WTC11 (cell line): ENCODE measurements around the gene TMEM119.

Source experiments
- CBFB ChIP-seq: sonication (generic); formaldehyde crosslinking; IDR thresholded peaks from 2 replicates; pipeline ENCODE4 v1.8.1; 2022; ENCODE audit warnings: mild to moderate bottlenecking, low read depth, missing genetic modification reagents
- CREB1 ChIP-seq: sonication (generic); formaldehyde crosslinking; IDR thresholded peaks from 2 replicates; pipeline ENCODE4 v1.8.0; 2023; ENCODE audit warnings: mild to moderate bottlenecking, missing genetic modification reagents
- ELF4 ChIP-seq: sonication (generic); formaldehyde crosslinking; IDR thresholded peaks from 2 replicates; pipeline ENCODE4 v1.8.1; 2022; ENCODE audit warnings: low read depth, mild to moderate bottlenecking, moderate library complexity, missing genetic modification reagents
- ESRRA ChIP-seq: sonication (generic); formaldehyde crosslinking; IDR thresholded peaks from 2 replicates; pipeline ENCODE4 v1.8.1; 2022; ENCODE audit warnings: mild to moderate bottlenecking, missing genetic modification reagents, borderline replicate concordance
- FOXK1 ChIP-seq: sonication (generic); formaldehyde crosslinking; IDR thresholded peaks from 2 replicates; pipeline ENCODE4 v1.8.0; 2022; ENCODE audit warnings: mild to moderate bottlenecking, moderate library complexity, missing genetic modification reagents
- NR1H2 ChIP-seq: sonication (generic); formaldehyde crosslinking; IDR thresholded peaks from 2 replicates; pipeline ENCODE4 v1.9.0; 2021; ENCODE audit warnings: mild to moderate bottlenecking, moderate library complexity, missing genetic modification reagents
- NR2C2 ChIP-seq: sonication (generic); formaldehyde crosslinking; IDR thresholded peaks from 2 replicates; pipeline ENCODE4 v1.8.0; 2022; ENCODE audit warnings: mild to moderate bottlenecking, missing genetic modification reagents
- NR3C1 ChIP-seq: sonication (generic); formaldehyde crosslinking; conservative IDR thresholded peaks from 2 replicates; pipeline ENCODE4 v1.8.1; 2023; ENCODE audit warnings: low read depth, mild to moderate bottlenecking, missing genetic modification reagents
- TEAD4 ChIP-seq: sonication (generic); formaldehyde crosslinking; IDR thresholded peaks from 2 replicates; pipeline ENCODE4 v1.8.0; 2022; ENCODE audit warnings: mild to moderate bottlenecking, missing genetic modification reagents
- TF ChIP-seq, protein P1 (sequence below): sonication (generic); formaldehyde crosslinking; IDR thresholded peaks from 2 replicates; pipeline ENCODE4 v1.8.1; 2023; ENCODE audit warnings: mild to moderate bottlenecking, missing genetic modification reagents, moderate library complexity
- TF ChIP-seq, protein P2 (sequence below): sonication (generic); formaldehyde crosslinking; IDR thresholded peaks from 2 replicates; pipeline ENCODE4 v1.8.0; 2022; ENCODE audit warnings: mild to moderate bottlenecking, missing genetic modification reagents
- TF ChIP-seq, protein P3 (sequence below): sonication (generic); formaldehyde crosslinking; IDR thresholded peaks from 2 replicates; pipeline ENCODE4 v1.8.0; 2022; ENCODE audit warnings: mild to moderate bottlenecking, missing genetic modification reagents
- TF ChIP-seq, protein P4 (sequence below): fragments of 200-600 bp; IDR thresholded peaks from 2 replicates; pipeline ENCODE4 v1.8.0; 2022; ENCODE audit warnings: antibody characterized with exemption
- TF ChIP-seq, protein P5 (sequence below): fragments of 250-450 bp; sonication (Bioruptor Pico); IDR thresholded peaks from 2 replicates; pipeline ENCODE4 v1.9.0; 2021; ENCODE audit warnings: mild to moderate bottlenecking, borderline replicate concordance

DNA sequence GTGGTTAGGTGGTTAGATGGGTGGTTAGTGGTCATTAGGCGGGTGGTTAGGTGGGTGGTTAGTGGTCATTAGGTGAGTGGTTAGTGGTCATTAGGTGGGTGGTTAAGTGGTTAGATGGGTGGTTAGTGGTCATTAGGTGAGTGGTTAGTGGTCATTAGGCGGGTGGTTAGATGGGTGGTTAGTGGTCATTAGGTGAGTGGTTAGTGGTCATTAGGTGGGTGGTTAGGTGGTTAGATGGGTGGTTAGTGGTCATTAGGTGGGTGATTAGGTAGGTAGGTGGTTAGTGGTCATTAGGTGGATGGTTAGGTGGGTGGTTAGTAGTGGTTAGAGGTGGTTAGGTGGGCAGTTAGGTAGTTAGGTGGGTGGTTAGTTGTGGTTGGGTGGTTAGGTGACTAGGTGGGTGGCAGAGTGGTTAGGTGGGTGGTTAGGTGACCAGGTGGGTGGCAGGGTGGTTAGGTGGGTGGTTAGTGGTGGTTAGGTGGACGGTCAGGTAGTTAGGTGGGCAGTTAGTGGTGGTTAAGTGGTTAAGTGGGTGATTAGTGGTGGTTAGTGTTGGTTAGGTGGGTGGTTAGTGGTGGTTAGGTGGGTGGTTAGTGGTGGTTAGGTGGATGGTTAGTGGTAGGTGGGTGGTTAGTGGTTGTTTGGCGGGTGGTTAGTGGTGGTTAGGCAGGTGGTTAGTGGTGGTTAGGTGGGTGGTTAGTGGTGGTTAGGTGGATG, 8.0 kb upstream of the TMEM119 start:
- TF ChIP-seq, protein P1, sequence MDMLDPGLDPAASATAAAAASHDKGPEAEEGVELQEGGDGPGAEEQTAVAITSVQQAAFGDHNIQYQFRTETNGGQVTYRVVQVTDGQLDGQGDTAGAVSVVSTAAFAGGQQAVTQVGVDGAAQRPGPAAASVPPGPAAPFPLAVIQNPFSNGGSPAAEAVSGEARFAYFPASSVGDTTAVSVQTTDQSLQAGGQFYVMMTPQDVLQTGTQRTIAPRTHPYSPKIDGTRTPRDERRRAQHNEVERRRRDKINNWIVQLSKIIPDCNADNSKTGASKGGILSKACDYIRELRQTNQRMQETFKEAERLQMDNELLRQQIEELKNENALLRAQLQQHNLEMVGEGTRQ (CRISPR knock-in tag): no peak
- no peak for TF ChIP-seq ELF4
- TF ChIP-seq, protein P2, sequence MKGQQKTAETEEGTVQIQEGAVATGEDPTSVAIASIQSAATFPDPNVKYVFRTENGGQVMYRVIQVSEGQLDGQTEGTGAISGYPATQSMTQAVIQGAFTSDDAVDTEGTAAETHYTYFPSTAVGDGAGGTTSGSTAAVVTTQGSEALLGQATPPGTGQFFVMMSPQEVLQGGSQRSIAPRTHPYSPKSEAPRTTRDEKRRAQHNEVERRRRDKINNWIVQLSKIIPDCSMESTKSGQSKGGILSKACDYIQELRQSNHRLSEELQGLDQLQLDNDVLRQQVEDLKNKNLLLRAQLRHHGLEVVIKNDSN (CRISPR knock-in tag): no peak
- no peak for TF ChIP-seq CBFB (CRISPR knock-in tag)
- TF ChIP-seq TEAD4 (CRISPR knock-in tag): no peak
- TF ChIP-seq, protein P3, sequence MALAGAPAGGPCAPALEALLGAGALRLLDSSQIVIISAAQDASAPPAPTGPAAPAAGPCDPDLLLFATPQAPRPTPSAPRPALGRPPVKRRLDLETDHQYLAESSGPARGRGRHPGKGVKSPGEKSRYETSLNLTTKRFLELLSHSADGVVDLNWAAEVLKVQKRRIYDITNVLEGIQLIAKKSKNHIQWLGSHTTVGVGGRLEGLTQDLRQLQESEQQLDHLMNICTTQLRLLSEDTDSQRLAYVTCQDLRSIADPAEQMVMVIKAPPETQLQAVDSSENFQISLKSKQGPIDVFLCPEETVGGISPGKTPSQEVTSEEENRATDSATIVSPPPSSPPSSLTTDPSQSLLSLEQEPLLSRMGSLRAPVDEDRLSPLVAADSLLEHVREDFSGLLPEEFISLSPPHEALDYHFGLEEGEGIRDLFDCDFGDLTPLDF (CRISPR knock-in tag): no peak
- TF ChIP-seq, protein P4, sequence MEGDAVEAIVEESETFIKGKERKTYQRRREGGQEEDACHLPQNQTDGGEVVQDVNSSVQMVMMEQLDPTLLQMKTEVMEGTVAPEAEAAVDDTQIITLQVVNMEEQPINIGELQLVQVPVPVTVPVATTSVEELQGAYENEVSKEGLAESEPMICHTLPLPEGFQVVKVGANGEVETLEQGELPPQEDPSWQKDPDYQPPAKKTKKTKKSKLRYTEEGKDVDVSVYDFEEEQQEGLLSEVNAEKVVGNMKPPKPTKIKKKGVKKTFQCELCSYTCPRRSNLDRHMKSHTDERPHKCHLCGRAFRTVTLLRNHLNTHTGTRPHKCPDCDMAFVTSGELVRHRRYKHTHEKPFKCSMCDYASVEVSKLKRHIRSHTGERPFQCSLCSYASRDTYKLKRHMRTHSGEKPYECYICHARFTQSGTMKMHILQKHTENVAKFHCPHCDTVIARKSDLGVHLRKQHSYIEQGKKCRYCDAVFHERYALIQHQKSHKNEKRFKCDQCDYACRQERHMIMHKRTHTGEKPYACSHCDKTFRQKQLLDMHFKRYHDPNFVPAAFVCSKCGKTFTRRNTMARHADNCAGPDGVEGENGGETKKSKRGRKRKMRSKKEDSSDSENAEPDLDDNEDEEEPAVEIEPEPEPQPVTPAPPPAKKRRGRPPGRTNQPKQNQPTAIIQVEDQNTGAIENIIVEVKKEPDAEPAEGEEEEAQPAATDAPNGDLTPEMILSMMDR: no peak
- no peak for TF ChIP-seq NR3C1 (CRISPR knock-in tag)
- no peak for TF ChIP-seq NR2C2 (CRISPR knock-in tag)
- no peak for TF ChIP-seq NR1H2 (CRISPR knock-in tag)
- no peak for TF ChIP-seq CREB1 (CRISPR knock-in tag)
- TF ChIP-seq, protein P5, sequence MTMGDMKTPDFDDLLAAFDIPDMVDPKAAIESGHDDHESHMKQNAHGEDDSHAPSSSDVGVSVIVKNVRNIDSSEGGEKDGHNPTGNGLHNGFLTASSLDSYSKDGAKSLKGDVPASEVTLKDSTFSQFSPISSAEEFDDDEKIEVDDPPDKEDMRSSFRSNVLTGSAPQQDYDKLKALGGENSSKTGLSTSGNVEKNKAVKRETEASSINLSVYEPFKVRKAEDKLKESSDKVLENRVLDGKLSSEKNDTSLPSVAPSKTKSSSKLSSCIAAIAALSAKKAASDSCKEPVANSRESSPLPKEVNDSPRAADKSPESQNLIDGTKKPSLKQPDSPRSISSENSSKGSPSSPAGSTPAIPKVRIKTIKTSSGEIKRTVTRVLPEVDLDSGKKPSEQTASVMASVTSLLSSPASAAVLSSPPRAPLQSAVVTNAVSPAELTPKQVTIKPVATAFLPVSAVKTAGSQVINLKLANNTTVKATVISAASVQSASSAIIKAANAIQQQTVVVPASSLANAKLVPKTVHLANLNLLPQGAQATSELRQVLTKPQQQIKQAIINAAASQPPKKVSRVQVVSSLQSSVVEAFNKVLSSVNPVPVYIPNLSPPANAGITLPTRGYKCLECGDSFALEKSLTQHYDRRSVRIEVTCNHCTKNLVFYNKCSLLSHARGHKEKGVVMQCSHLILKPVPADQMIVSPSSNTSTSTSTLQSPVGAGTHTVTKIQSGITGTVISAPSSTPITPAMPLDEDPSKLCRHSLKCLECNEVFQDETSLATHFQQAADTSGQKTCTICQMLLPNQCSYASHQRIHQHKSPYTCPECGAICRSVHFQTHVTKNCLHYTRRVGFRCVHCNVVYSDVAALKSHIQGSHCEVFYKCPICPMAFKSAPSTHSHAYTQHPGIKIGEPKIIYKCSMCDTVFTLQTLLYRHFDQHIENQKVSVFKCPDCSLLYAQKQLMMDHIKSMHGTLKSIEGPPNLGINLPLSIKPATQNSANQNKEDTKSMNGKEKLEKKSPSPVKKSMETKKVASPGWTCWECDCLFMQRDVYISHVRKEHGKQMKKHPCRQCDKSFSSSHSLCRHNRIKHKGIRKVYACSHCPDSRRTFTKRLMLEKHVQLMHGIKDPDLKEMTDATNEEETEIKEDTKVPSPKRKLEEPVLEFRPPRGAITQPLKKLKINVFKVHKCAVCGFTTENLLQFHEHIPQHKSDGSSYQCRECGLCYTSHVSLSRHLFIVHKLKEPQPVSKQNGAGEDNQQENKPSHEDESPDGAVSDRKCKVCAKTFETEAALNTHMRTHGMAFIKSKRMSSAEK: no peak
- no peak for TF ChIP-seq FOXK1 (CRISPR knock-in tag)
- no peak for TF ChIP-seq ESRRA (CRISPR knock-in tag)
